ENCODE data around the gene DDX10. TPM values are rescaled to one million over a fixed set of nuclear protein-coding genes. Genes with fewer than 3 reads are reported as not detected.

DDX10 gene
- total RNA-seq, 2 donors from 2014 or later = 18.5 to 33.1 TPM

DNA sequence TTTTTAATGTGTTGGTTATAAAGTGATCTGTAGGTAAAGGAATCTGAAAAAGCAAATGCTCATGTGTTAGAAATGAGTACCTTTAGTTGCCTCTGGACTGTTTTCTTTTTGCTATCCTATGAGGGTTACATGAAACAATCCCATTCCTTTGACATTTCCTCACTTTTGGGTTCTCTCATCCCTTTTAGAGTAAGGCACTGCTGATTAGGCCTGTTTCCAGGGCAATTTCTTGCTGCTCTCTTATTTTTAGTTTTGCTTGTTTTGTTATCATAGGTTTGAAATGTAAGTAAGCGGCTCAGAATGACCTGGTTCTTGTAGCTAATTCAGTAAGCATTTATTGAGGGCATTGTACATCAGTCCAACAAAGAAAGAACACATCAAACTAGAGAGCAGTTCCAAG lies 138.9 kb downstream of the DDX10 start:
- intact Hi-C loops (cut with DNase I) = no loop called here
- TF ChIP-seq POLR2A (IDR thresholded peaks at IDR 0.05) = no peak
- TF ChIP-seq, protein P1, sequence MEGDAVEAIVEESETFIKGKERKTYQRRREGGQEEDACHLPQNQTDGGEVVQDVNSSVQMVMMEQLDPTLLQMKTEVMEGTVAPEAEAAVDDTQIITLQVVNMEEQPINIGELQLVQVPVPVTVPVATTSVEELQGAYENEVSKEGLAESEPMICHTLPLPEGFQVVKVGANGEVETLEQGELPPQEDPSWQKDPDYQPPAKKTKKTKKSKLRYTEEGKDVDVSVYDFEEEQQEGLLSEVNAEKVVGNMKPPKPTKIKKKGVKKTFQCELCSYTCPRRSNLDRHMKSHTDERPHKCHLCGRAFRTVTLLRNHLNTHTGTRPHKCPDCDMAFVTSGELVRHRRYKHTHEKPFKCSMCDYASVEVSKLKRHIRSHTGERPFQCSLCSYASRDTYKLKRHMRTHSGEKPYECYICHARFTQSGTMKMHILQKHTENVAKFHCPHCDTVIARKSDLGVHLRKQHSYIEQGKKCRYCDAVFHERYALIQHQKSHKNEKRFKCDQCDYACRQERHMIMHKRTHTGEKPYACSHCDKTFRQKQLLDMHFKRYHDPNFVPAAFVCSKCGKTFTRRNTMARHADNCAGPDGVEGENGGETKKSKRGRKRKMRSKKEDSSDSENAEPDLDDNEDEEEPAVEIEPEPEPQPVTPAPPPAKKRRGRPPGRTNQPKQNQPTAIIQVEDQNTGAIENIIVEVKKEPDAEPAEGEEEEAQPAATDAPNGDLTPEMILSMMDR (IDR thresholded peaks at IDR 0.05) = no peak
- TF ChIP-seq POLR2AphosphoS5 (IDR thresholded peaks at IDR 0.05) = no peak
- Histone ChIP-seq H3K36me3 (no peaks in the 10 kb centered on the region), H3K4me1 (replicated peaks) (no peaks in the 10 kb centered on the region), H3K27ac (no peak overlapping the region), H3K27me3 (replicated peaks; ENCODE audit: insufficient read depth) (no peaks in the 10 kb centered on the region), H3K4me3 (no peak overlapping the region), H3K9me3 (no peaks in the 10 kb centered on the region)
- no peak for DNase-seq (ENCODE audit: low spot score)
- WGBS = 61% methylated on average over 1 of the region's 1 CpG

GRCh38 chr11:108804511-108804910 lies 139.6 kb downstream of the DDX10 start:
- WGBS = 78% methylated on average over 2 of the region's 2 CpGs
- no peak overlapping the region for H3K27ac ChIP-seq

GRCh38 chr11:108805030-108805429 lies 140.2 kb downstream of the DDX10 start:
- Histone ChIP-seq H3K36me3 (no peaks in the 10 kb centered on the region), H3K4me3 (no peak overlapping the region), H3K27me3 (replicated peaks; ENCODE audit: insufficient read depth) (no peaks in the 10 kb centered on the region), H3K27ac (no peak overlapping the region), H3K4me1 (replicated peaks) (no peaks in the 10 kb centered on the region), H3K9me3 (no peaks in the 10 kb centered on the region)
- TF ChIP-seq, protein P1 (IDR thresholded peaks at IDR 0.05) = no peak
- TF ChIP-seq POLR2A (IDR thresholded peaks at IDR 0.05) = no peak
- no peak for TF ChIP-seq POLR2AphosphoS5 (IDR thresholded peaks at IDR 0.05)
- DNase-seq (ENCODE audit: low spot score) = no peak
- WGBS = 41% methylated on average over 2 of the region's 2 CpGs
- intact Hi-C loops (cut with DNase I) = no loop called here

More at GRCh38 chr11:108804511-108804910, 139.6 kb downstream of the DDX10 start:
- no peak for DNase-seq (ENCODE audit: low spot score)
- H3K4me1 ChIP-seq (replicated peaks) = no peaks in the 10 kb centered on the region
- H3K36me3 ChIP-seq = no peaks in the 10 kb centered on the region
- intact Hi-C loops (cut with DNase I) = no loop called here
- no peak overlapping the region for H3K4me3 ChIP-seq
- no peak for TF ChIP-seq POLR2AphosphoS5 (IDR thresholded peaks at IDR 0.05)
- TF ChIP-seq POLR2A (IDR thresholded peaks at IDR 0.05) = no peak
- TF ChIP-seq, protein P1 (IDR thresholded peaks at IDR 0.05) = no peak
- H3K9me3 ChIP-seq = no peaks in the 10 kb centered on the region
- H3K27me3 ChIP-seq (replicated peaks; ENCODE audit: insufficient read depth) = no peaks in the 10 kb centered on the region

GRCh38 chr11:108807262-108807661 lies 142.4 kb downstream of the DDX10 start:
- no peak overlapping the region for H3K27ac ChIP-seq
- no peaks in the 10 kb centered on the region for H3K4me1 ChIP-seq (replicated peaks)
- no peak overlapping the region for H3K4me3 ChIP-seq
- intact Hi-C loops (cut with DNase I) = no loop called here
- TF ChIP-seq POLR2AphosphoS5 (IDR thresholded peaks at IDR 0.05) (no peak), POLR2A (IDR thresholded peaks at IDR 0.05) (no peak)
- TF ChIP-seq, protein P1 (IDR thresholded peaks at IDR 0.05) = no peak
- 87% methylated on average over 2 of the region's 2 CpGs for WGBS
- no peaks in the 10 kb centered on the region for H3K27me3 ChIP-seq (replicated peaks; ENCODE audit: insufficient read depth)
- no peaks in the 10 kb centered on the region for H3K9me3 ChIP-seq
- no peaks in the 10 kb centered on the region for H3K36me3 ChIP-seq
- DNase-seq (ENCODE audit: low spot score) = no peak

GRCh38 chr11:108813086-108813485 lies 148.2 kb downstream of the DDX10 start:
- no peak for DNase-seq (ENCODE audit: low spot score)
- 59% methylated on average over 2 of the region's 2 CpGs for WGBS
- intact Hi-C loops (cut with DNase I) = no loop called here
- no peaks in the 10 kb centered on the region for H3K9me3 ChIP-seq
- H3K27me3 ChIP-seq (replicated peaks; ENCODE audit: insufficient read depth) = no peaks in the 10 kb centered on the region
- H3K27ac ChIP-seq = no peak overlapping the region
- no peaks in the 10 kb centered on the region for H3K36me3 ChIP-seq
- H3K4me1 ChIP-seq (replicated peaks) = no peaks in the 10 kb centered on the region
- no peak overlapping the region for H3K4me3 ChIP-seq
- TF ChIP-seq, protein P1 (IDR thresholded peaks at IDR 0.05) = no peak
- TF ChIP-seq POLR2A (IDR thresholded peaks at IDR 0.05) = no peak
- TF ChIP-seq POLR2AphosphoS5 (IDR thresholded peaks at IDR 0.05) = no peak
